Esophagus squamous epithelium (tissue), 5 donors: ENCODE results near the gene CUL7. TPM values are rescaled to one million over a fixed set of nuclear protein-coding genes. Genes with fewer than 3 reads are reported as not detected.

Experiments
- DNase-seq: peaks from one replicate; lab custom pipeline; 2025; lab: John Stamatoyannopoulos, UW
- H3K27ac ChIP-seq, 4 donors: fragments of 200-600 bp; sonication (generic); one replicate each; pipeline ENCODE4 v1.5.1; 2016 to 2019; ENCODE audit warnings: mild to moderate bottlenecking in 1 of 4
- H3K27me3 ChIP-seq, 4 donors: fragments of 200-600 bp; sonication (generic); 1 replicate in 3 of 4; 2 replicates in 1 of 4; pipeline versions ENCODE4 v1.5.1 to v1.6.0; 2017 to 2021; ENCODE audit warnings: antibody characterized with exemption in 1 of 4
- H3K36me3 ChIP-seq, 3 donors: fragments of 200-600 bp; sonication (generic); one replicate each; pipeline ENCODE4 v1.5.1; 2016 to 2019
- H3K4me1 ChIP-seq, 3 donors: fragments of 200-600 bp; sonication (generic); one replicate each; pipeline ENCODE4 v1.5.1; 2017 to 2019
- H3K4me3 ChIP-seq, 4 donors: fragments of 200-600 bp; sonication (generic); 1 replicate in 3 of 4; 2 replicates in 1 of 4; pipeline ENCODE4 v1.5.1; 2016 to 2019; ENCODE audit warnings: mild to moderate bottlenecking in 2 of 4, moderate library complexity in 1 of 4
- H3K9me3 ChIP-seq, 3 donors: fragments of 200-600 bp; sonication (generic); one replicate each; pipeline ENCODE4 v1.5.1; 2016 to 2019
- POLR2A ChIP-seq, 4 donors: fragments of 450-650 bp; IDR thresholded peaks; one replicate each; pipeline ENCODE4 v1.6.1; 2017; ENCODE audit warnings: antibody characterized with exemption in 4 of 4, mild to moderate bottlenecking in 4 of 4, moderate library complexity in 3 of 4
- WGBS, 2 donors: methylation state at CpG; one replicate each; pipeline ENCODE4 v1.1.5; 2018; 5-methylcytosine and 5-hydroxymethylcytosine counted together
- intact Hi-C: fragments of 100-400 bp; cut with DNase I; formaldehyde crosslinking; loops from one replicate; pipeline ENCODE4 v1.15.0; 2022
- total RNA-seq, 4 donors: library from RNA; depleted of rRNA; stranded (reverse); fragments of >200 nt; gene quantifications; one replicate each; pipeline ENCODE4 v1.1.0, GENCODE V29; 2016
- TF ChIP-seq, protein P1 (sequence below), 6 experiments: fragments of 450-650 bp in 4 of 6; fragments of 200-600 bp in 2 of 6; sonication (generic) in 2 of 6; IDR thresholded peaks; one replicate each; pipeline ENCODE4 v1.5.1; 2016 to 2019; ENCODE audit warnings: antibody characterized with exemption in 6 of 6, mild to moderate bottlenecking in 4 of 6, moderate library complexity in 4 of 6
- donor health status: DM: yes; HTN: yes; CAD: no.

Gene CUL7
- total RNA-seq, 4 donors from 2014 or later, result 6.5 to 10.8 (median 8.0) TPM

DNA sequence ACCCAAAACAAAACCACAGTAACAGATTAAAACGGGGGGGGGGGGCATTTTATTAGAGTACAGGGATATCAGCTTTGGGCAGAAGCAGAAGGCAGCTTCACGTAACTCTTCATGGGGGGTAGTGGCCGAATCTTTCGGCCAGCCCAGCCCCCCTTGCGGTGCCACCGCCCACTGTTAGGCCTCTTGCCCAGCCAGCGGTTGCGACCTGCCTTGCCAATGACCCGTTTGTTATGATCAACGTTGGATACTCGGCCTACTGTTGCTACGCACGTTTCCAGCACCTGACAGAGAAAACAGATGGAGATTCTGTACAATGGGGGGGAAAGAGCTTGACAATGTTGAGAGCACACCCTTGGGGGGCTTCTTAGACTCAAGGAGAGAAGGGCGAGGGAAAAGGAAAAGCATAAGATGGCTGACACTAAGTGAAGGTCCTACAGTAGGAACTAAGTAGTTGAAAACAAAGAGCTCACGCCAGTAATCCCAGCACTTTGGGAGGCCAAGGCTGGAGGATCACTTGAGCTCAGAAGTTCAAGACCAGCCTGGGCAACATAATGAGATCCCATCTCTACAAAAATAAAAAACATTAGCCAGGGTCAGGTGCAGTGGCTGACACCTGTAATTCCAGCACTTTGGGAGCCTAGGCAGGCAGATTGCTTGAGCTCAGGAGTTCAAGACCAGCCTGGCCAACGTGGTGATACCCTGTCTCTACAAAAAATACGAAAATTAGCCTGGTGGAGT lies 724 bp upstream of the CUL7 start:
- peak overlapping the region; percentile 95 to 97 (median 96) for H3K27ac ChIP-seq
- intact Hi-C loops, result no loop called here
- 60 to 65% methylated on average over 15 of the region's 17 CpGs for WGBS, 2 donors
- no peaks in the 10 kb centered on the region for H3K27me3 ChIP-seq
- DNase-seq, result no peak
- peaks cover 4 to 49% (median 24%) of the 10 kb centered on the region in 3 donors for H3K4me1 ChIP-seq
- H3K36me3 ChIP-seq, result peaks cover 4 to 48% (median 6%) of the 10 kb centered on the region in 3 donors
- H3K4me3 ChIP-seq, result peak overlapping the region; percentile 71 to 95 (median 80)
- no peaks in the 10 kb centered on the region for H3K9me3 ChIP-seq
- TF ChIP-seq, protein P1, sequence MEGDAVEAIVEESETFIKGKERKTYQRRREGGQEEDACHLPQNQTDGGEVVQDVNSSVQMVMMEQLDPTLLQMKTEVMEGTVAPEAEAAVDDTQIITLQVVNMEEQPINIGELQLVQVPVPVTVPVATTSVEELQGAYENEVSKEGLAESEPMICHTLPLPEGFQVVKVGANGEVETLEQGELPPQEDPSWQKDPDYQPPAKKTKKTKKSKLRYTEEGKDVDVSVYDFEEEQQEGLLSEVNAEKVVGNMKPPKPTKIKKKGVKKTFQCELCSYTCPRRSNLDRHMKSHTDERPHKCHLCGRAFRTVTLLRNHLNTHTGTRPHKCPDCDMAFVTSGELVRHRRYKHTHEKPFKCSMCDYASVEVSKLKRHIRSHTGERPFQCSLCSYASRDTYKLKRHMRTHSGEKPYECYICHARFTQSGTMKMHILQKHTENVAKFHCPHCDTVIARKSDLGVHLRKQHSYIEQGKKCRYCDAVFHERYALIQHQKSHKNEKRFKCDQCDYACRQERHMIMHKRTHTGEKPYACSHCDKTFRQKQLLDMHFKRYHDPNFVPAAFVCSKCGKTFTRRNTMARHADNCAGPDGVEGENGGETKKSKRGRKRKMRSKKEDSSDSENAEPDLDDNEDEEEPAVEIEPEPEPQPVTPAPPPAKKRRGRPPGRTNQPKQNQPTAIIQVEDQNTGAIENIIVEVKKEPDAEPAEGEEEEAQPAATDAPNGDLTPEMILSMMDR (IDR thresholded peaks at IDR 0.05), result no peak

DNA sequence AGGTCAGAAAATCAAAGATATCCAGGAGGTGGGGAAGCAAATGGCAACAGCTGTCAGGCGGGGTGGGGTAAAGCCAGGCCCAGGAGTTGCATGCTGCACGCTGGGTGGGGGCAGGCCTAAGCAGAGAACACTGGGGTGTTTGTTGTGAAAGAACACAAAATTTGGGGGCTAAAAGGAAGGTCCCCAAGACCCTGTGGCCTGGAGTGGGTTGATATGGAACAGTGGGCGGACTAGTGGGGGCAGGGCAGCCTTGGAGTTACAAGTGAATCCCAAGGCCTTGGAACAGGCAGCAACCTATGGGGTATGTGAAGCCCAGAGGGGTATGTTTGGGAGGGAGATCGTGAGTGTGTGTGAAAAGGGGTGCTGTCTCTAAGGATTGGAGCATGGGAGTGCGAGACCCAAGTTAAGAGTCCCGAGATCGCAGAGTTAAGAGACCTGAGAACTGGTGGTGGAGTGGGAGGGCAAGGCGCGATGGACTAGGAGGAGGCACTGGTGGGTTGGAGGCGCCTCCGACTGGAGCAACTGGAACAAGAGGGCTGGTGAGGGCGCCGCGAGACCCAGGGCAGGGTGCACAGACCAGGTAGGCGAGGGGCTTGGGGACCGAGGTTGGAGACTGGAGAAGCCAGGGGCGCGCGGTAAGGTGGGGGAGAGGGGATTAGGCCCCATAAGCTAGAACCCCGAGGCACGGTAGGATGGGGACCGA lies 658 bp downstream of the CUL7 start:
- Histone ChIP-seq H3K36me3 (peaks cover 4 to 60% (median 8%) of the 10 kb centered on the region in 3 donors), H3K4me1 (peaks cover 0 to 40% (median 15%) of the 10 kb centered on the region in 3 donors), H3K9me3 (no peaks in the 10 kb centered on the region), H3K4me3 (peak overlapping the region; percentile 71 to 95 (median 80)), H3K27me3 (no peaks in the 10 kb centered on the region), H3K27ac (peak overlapping the region; percentile 95 to 97 (median 96))
- intact Hi-C loops, result no loop called here
- WGBS, 2 donors, result 16 to 22% methylated on average over 16 to 22 of the region's 22 CpGs
- DNase-seq, result no peak
- no peak for TF ChIP-seq POLR2A (IDR thresholded peaks at IDR 0.05)
- TF ChIP-seq, protein P1 (IDR thresholded peaks at IDR 0.05), result no peak

DNA sequence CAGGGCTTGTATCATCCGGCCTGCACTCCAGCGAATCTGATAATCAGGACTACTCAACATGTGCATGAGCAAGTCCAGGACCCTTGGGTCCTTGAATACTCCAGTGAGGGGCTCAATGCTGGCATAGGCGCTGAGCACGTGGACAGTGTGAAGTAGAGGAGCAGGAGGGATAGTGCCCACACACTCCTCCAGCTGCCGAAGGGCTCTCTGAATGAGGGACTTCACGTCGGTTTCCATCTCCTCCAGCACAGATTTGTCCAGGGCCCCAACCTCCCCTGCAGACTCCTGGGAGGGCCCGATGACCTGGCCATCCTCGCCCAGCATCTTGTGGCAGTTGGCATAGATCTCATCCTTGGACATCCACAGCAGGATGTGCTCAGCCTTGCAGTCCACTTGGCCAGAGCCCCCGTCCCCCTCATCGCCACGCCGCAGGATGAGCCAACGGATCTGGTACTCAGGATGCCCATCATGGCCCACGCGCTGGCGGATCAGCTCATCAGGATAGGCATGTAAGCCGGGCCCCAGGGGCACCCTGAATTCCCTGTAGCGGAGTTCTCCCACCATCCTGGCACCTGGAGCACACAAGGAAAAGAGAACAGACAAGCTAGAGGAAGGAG lies 1.3 kb downstream of the CUL7 start:
- no peaks in the 10 kb centered on the region for H3K27me3 ChIP-seq
- intact Hi-C loops, result no loop called here
- H3K4me3 ChIP-seq, result peak overlapping the region in 2 of 4 donors; percentile 77 to 95
- H3K9me3 ChIP-seq, result no peaks in the 10 kb centered on the region
- peak overlapping the region in 3 of 4 donors; percentile 95 to 97 (median 96) for H3K27ac ChIP-seq
- TF ChIP-seq, protein P1 (IDR thresholded peaks at IDR 0.05), result no peak
- TF ChIP-seq POLR2A (IDR thresholded peaks at IDR 0.05), result no peak
- peaks cover 0 to 33% (median 14%) of the 10 kb centered on the region in 3 donors for H3K4me1 ChIP-seq
- WGBS, 2 donors, result 82 to 84% methylated on average over 2 to 6 of the region's 19 CpGs
- no peak for DNase-seq
- H3K36me3 ChIP-seq, result peaks cover 4 to 60% (median 8%) of the 10 kb centered on the region in 3 donors

DNA sequence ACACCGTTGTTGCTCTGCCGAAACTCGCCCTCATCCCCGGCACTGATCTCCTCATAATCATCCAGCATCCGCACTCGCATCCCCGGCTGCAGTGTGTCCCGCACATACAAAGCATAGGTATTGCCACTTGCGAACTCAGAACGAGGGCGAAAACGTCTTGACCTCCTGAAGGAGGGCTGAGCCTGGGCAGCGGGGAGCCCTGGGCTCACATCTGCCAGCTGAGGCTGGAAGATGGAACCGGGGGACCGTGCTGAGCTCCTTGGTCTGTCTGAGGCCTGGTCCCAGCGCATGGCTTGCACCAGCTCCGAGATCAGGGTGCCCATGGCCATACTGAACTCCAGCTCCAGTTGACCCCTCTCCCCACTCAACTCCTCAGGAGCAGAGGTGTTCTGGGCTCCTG lies 2.7 kb downstream of the CUL7 start:
- no peaks in the 10 kb centered on the region for H3K9me3 ChIP-seq
- peaks cover 0 to 31% (median 14%) of the 10 kb centered on the region in 3 donors for H3K4me1 ChIP-seq
- intact Hi-C loops, result no loop called here
- no peak overlapping the region for H3K27ac ChIP-seq
- H3K36me3 ChIP-seq, result peaks cover 3 to 60% (median 9%) of the 10 kb centered on the region in 3 donors
- no peaks in the 10 kb centered on the region for H3K27me3 ChIP-seq
- DNase-seq, result no peak
- TF ChIP-seq, protein P1 (IDR thresholded peaks at IDR 0.05), result no peak
- TF ChIP-seq POLR2A (IDR thresholded peaks at IDR 0.05), result no peak
- no peak overlapping the region for H3K4me3 ChIP-seq
- WGBS, 2 donors, result 93 to 95% methylated on average over 4 to 12 of the region's 17 CpGs
